NB4 (cell line): ENCODE results near the gene SND1.

Experiments
- MYC ChIP-seq: IDR thresholded peaks from 2 replicates; pipeline ENCODE4 v1.6.1; 2011; ENCODE audit warnings: low read depth, low read length
- POLR2A ChIP-seq: IDR thresholded peaks from 2 replicates; pipeline ENCODE4 v1.6.1; 2011; ENCODE audit warnings: mild to moderate bottlenecking; ENCODE audit not compliant: insufficient read length; ENCODE audit errors: extremely low read depth
- TF ChIP-seq, protein P1 (sequence below): IDR thresholded peaks from one replicate; pipeline ENCODE4 v1.5.1; 2012; ENCODE audit warnings: low read depth, low read length
- TF ChIP-seq, protein P2 (sequence below): IDR thresholded peaks from 2 replicates; pipeline ENCODE4 v1.6.1; 2011; ENCODE audit warnings: low read depth, low read length

DNA sequence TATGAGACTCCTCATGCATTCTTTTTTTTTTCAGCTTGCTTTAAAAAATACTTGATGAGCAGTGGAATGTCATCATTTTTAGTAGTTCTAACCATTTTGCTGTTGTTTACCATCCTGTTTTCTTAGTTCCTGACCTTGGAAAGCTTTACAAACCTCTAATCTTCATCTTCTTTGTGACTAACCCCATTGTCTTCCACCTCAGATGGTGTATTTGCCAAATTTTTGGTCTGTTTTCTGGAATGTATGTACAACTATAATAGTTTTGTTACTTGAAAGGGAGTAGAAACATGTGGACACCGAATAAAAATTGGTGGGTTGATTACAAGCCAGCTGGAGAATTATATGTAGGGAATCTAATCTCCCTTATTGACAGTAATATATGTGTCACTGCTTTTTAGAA is 172.7 kb downstream of the SND1 start:
- TF ChIP-seq, protein P1, sequence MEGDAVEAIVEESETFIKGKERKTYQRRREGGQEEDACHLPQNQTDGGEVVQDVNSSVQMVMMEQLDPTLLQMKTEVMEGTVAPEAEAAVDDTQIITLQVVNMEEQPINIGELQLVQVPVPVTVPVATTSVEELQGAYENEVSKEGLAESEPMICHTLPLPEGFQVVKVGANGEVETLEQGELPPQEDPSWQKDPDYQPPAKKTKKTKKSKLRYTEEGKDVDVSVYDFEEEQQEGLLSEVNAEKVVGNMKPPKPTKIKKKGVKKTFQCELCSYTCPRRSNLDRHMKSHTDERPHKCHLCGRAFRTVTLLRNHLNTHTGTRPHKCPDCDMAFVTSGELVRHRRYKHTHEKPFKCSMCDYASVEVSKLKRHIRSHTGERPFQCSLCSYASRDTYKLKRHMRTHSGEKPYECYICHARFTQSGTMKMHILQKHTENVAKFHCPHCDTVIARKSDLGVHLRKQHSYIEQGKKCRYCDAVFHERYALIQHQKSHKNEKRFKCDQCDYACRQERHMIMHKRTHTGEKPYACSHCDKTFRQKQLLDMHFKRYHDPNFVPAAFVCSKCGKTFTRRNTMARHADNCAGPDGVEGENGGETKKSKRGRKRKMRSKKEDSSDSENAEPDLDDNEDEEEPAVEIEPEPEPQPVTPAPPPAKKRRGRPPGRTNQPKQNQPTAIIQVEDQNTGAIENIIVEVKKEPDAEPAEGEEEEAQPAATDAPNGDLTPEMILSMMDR = no peak
- no peak for TF ChIP-seq POLR2A
- TF ChIP-seq, protein P2, sequence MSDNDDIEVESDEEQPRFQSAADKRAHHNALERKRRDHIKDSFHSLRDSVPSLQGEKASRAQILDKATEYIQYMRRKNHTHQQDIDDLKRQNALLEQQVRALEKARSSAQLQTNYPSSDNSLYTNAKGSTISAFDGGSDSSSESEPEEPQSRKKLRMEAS = no peak
- no peak for TF ChIP-seq MYC
